Activated B cell treated with CpG ODN at 0.5 μM for 24 hours (primary cell): ENCODE data around the gene NAA15. TPM values are rescaled to one million over a fixed set of nuclear protein-coding genes. Genes with fewer than 3 reads are reported as not detected.
"Not testable (repeated sequence)": the region's sequence is repeated elsewhere in the genome, so short reads cannot be mapped to it uniquely, and the experiment has no call there.

Source experiments
- ATAC-seq: fragments of 200-7000 bp; cut with Tn5 transposase; one replicate; pipeline ENCODE4 v1.10.0; 2021; ENCODE audit warnings: low read depth, mild to moderate bottlenecking, moderate library complexity
- CTCF ChIA-PET: fragments of 350-600 bp; sonication (Branson Sonifier 250); formaldehyde crosslinking; loops from one replicate; lab custom pipeline; 2021; ENCODE audit warnings: antibody characterized with exemption; lab: Charles Lee
- POLR2A ChIA-PET: fragments of 350-600 bp; sonication (Branson Sonifier 250); formaldehyde crosslinking; loops from one replicate; lab custom pipeline; 2021; ENCODE audit warnings: antibody characterized with exemption; lab: Charles Lee
- DNase-seq: peaks from one replicate; pipeline ENCODE4 v3.0.0; 2022
- H3K27ac Mint-ChIP-seq: one replicate; pipeline ENCODE4 v1.8.0; 2020; ENCODE audit warnings: mixed read lengths
- H3K27me3 Mint-ChIP-seq: one replicate; pipeline ENCODE4 v1.8.0; 2021; ENCODE audit warnings: mixed read lengths
- H3K36me3 Mint-ChIP-seq: one replicate; pipeline ENCODE4 v1.8.0; 2021; ENCODE audit warnings: low read depth, mixed read lengths
- H3K4me1 Mint-ChIP-seq: one replicate; pipeline ENCODE4 v1.8.0; 2021; ENCODE audit warnings: mixed read lengths
- H3K4me3 Mint-ChIP-seq: one replicate; pipeline ENCODE4 v1.8.0; 2020; ENCODE audit warnings: mild to moderate bottlenecking, mixed read lengths
- H3K9me3 Mint-ChIP-seq: one replicate; pipeline ENCODE4 v1.8.0; 2020; ENCODE audit warnings: mixed read lengths
- CTCF ChIP-seq: fragments of 200-600 bp; IDR thresholded peaks from one replicate; pipeline ENCODE4 v1.8.0; 2022; ENCODE audit warnings: antibody characterized with exemption, mild to moderate bottlenecking
- intact Hi-C: fragments of 100-400 bp; cut with micrococcal nuclease; formaldehyde crosslinking; loops from one replicate; pipeline ENCODE4 v1.15.1; 2024
- total RNA-seq: library from RNA; stranded (reverse); gene quantifications from 2 replicates; pipeline ENCODE4 v1.2.3, GENCODE V29; 2022

The NAA15 gene
- total RNA-seq: 62.6 and 66.5 TPM in 2 replicates

GRCh38 chr4:139301113-139301820 lies at the start of gene NAA15:
TSS of gene NAA15 (plus strand) at chr4:139301505. CDS start at chr4:139301778, 273 bp downstream.
- DNase-seq (peak; percentile 93), ATAC-seq (peak; percentile 91)
- POLR2A ChIA-PET: interaction anchor here (0.5 to 3.8 kb wide), 24 partner anchors 8 to 286 kb away, joined by 3 to 74 read pairs (median 4); partner anchors contain the start of genes ELF2, NOCT and SETD7
- H3K4me3 Mint-ChIP-seq: peak within 1 kb of the TSS; percentile 99
- H3K27me3 Mint-ChIP-seq: no peaks in the 10 kb centered on the region
- CTCF ChIA-PET: interaction anchor here (0.8 to 1.9 kb wide), 10 partner anchors 14 to 271 kb away, joined by 3 to 8 read pairs (median 4); partner anchors contain the start of gene ELF2
- peak within 1 kb of the TSS; percentile 98 for H3K27ac Mint-ChIP-seq
- H3K36me3 Mint-ChIP-seq: peaks cover 35% of the 10 kb centered on the region
- H3K9me3 Mint-ChIP-seq: peaks cover 3% of the 10 kb centered on the region
- peaks cover 49% of the 10 kb centered on the region for H3K4me1 Mint-ChIP-seq
- TF ChIP-seq CTCF: no peak
- intact Hi-C loops: loop anchor here (1.0 to 5.0 kb wide), 7 partner anchors 36 to 854 kb away; partner anchors contain the start of genes ELF2, MAML3, NOCT and SETD7

- POLR2A ChIA-PET: interaction anchor here (2.2 kb wide), 1 partner anchor 13 kb away, joined by 10 read pairs; no protein-coding TSS in a partner anchor
Measured at GRCh38 chr4:139253046-139253445, 48.3 kb upstream of the NAA15 start.

GRCh38 chr4:139253713-139254112 lies 47.6 kb upstream of the NAA15 start:
- H3K36me3 Mint-ChIP-seq: no peaks in the 10 kb centered on the region
- H3K27me3 Mint-ChIP-seq: no peaks in the 10 kb centered on the region
- H3K27ac Mint-ChIP-seq: no peak overlapping the region
- CTCF ChIA-PET: interaction anchor here (1.2 to 1.3 kb wide), 2 partner anchors 13 to 42 kb away, joined by 3 to 4 read pairs; no protein-coding TSS in a partner anchor
- TF ChIP-seq CTCF: no peak
- DNase-seq (no peak), ATAC-seq (no peak)
- POLR2A ChIA-PET: interaction anchor here (2.2 kb wide), 1 partner anchor 13 kb away, joined by 10 read pairs; no protein-coding TSS in a partner anchor
- no peak overlapping the region for H3K4me3 Mint-ChIP-seq
- H3K4me1 Mint-ChIP-seq: peaks cover 4% of the 10 kb centered on the region
- intact Hi-C loops: no loop called here
- no peaks in the 10 kb centered on the region for H3K9me3 Mint-ChIP-seq

More at GRCh38 chr4:139253046-139253445, 48.3 kb upstream of the NAA15 start:
- H3K4me3 Mint-ChIP-seq: no peak overlapping the region
- intact Hi-C loops: no loop called here
- H3K9me3 Mint-ChIP-seq: no peaks in the 10 kb centered on the region
- H3K27me3 Mint-ChIP-seq: no peaks in the 10 kb centered on the region
- H3K4me1 Mint-ChIP-seq: peaks cover 4% of the 10 kb centered on the region
- no peaks in the 10 kb centered on the region for H3K36me3 Mint-ChIP-seq
- DNase-seq (no peak), ATAC-seq (no peak)
- H3K27ac Mint-ChIP-seq: no peak overlapping the region
- CTCF ChIA-PET: no interaction called here
- no peak for TF ChIP-seq CTCF

GRCh38 chr4:139255581-139255980 lies 45.7 kb upstream of the NAA15 start:
- H3K27me3 Mint-ChIP-seq, H3K36me3 Mint-ChIP-seq, H3K9me3 Mint-ChIP-seq, H3K4me3 Mint-ChIP-seq, H3K27ac Mint-ChIP-seq, intact Hi-C loops, DNase-seq, CTCF ChIA-PET, ATAC-seq, H3K4me1 Mint-ChIP-seq: not testable (repeated sequence)
- POLR2A ChIA-PET: interaction anchor here (1.3 kb wide), 1 partner anchor 40 kb away, joined by 3 read pairs; no protein-coding TSS in a partner anchor

GRCh38 chr4:139256349-139256748 lies 45.0 kb upstream of the NAA15 start:
- no peak for ATAC-seq
- Mint-ChIP-seq H3K9me3 (no peaks in the 10 kb centered on the region), H3K4me3 (no peak overlapping the region), H3K27me3 (no peaks in the 10 kb centered on the region), H3K27ac (no peak overlapping the region), H3K4me1 (peaks cover 4% of the 10 kb centered on the region), H3K36me3 (no peaks in the 10 kb centered on the region)
- POLR2A ChIA-PET: no interaction called here
- CTCF ChIA-PET: no interaction called here
- no peak for TF ChIP-seq CTCF
- intact Hi-C loops: no loop called here
- no peak for DNase-seq
